Heart left ventricle (tissue), 13 donors: ENCODE data around the gene PHACTR3.

Experiments used
- POLR2A ChIP-seq, 2 donors: fragments of 450-650 bp; IDR thresholded peaks; one replicate each; pipeline ENCODE4 v1.6.1; 2017; ENCODE audit warnings: antibody characterized with exemption in 2 of 2, mild to moderate bottlenecking in 2 of 2, moderate library complexity in 2 of 2
- TF ChIP-seq, protein P1 (sequence below), 12 donors: fragments of 200-600 bp; sonication (generic) in 4 of 12; IDR thresholded peaks; one replicate each; pipeline versions ENCODE4 v1.5.0 to v1.8.0; 2018 to 2022; ENCODE audit warnings: antibody characterized with exemption in 12 of 12, mild to moderate bottlenecking in 5 of 12
- donor health status: ischemic (EF 13 %, LVEDD 7.1; RV severe dilation, severe dysfunction).
- donor health status: DM: no; HTN: yes; CAD: no.
- donor health status: DM: no; HTN: no; CAD: no.
- donor health status: ischemic (EF 25% LVEDD 6.9; RV normal size, moderate dysfunction).
- donor health status: ischemic (EF 25% LVEDD 5.7; RV mildly dilated, moderate dysfunction).
- donor health status: ischemic (EF 35%, LVEDD 5.7; RV mildly dilated, moderate dysfunction).
- donor health status: nonischemic (EF 11% LVEDD 7.7; RV severe dilation, severe dysfunction).
- donor health status: DM: yes; HTN: yes; CAD: no.
- donor health status: PGD.
- donor health status: ischemic (EF 29% LVEDD 5.4; RV normal size, mild dysfunction).
- donor health status: nonischemic (EF 23%, LVEDD 6.1; RV moderate dilation, normal function).

DNA sequence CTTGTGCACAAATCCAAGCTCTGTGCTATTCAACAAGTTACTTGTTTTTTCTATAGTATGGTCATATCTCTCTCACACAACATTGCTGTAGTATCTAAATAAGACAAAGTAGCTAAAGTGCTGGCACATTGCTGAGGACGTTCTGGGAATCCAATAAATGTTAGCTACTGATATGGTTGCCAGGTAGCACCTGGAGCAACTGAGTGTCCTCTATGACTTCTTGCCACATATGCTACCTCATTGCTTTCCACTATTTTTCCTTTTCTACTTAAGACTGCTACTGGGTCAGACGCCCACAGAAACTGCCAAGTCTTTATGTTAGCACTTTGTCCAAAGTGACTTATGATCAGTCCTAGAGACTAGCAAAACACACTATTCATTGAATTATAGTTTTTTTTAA is 243.8 kb downstream of the PHACTR3 start:
- TF ChIP-seq, protein P1, sequence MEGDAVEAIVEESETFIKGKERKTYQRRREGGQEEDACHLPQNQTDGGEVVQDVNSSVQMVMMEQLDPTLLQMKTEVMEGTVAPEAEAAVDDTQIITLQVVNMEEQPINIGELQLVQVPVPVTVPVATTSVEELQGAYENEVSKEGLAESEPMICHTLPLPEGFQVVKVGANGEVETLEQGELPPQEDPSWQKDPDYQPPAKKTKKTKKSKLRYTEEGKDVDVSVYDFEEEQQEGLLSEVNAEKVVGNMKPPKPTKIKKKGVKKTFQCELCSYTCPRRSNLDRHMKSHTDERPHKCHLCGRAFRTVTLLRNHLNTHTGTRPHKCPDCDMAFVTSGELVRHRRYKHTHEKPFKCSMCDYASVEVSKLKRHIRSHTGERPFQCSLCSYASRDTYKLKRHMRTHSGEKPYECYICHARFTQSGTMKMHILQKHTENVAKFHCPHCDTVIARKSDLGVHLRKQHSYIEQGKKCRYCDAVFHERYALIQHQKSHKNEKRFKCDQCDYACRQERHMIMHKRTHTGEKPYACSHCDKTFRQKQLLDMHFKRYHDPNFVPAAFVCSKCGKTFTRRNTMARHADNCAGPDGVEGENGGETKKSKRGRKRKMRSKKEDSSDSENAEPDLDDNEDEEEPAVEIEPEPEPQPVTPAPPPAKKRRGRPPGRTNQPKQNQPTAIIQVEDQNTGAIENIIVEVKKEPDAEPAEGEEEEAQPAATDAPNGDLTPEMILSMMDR (IDR thresholded peaks at IDR 0.05) = no peak
- TF ChIP-seq POLR2A (IDR thresholded peaks at IDR 0.05) = no peak
